Measurements from ENCODE around the gene NLRP9. TPM values are rescaled to one million over a fixed set of nuclear protein-coding genes. Genes with fewer than 3 reads are reported as not detected.

NLRP9 gene
- total and polyA plus RNA-seq, 2 of the 13 experiments (the other 11 are each of a cell fraction or from before 2014, with no cell fraction given), result not detected

GRCh38 chr19:55659822-55660221 lies 78.4 kb downstream of the NLRP9 start:
- H3K4me2 ChIP-seq (ENCODE audit: low read depth, low read length), result no peak overlapping the region
- H3K4me3 ChIP-seq (replicated peaks in 1 of 3; ENCODE audit: insufficient read depth in 1 of 3, low read depth in 2 of 3, low read length in 3 of 3), result no peak overlapping the region
- intact Hi-C loops (cut with micrococcal nuclease; ENCODE audit: unreplicated experiment) (no loop called here), in situ Hi-C loops (cut with HindIII; ENCODE audit: extremely low pct_ligation_motif_present, low pct_unique_long_range_greater_than_20kb) (no loop called here)
- ChIA-PET CTCF (ENCODE audit: low intra/inter-chr PET ratio, low total read pairs) (no interaction called here), POLR2A (no interaction called here)
- no peak overlapping the region for H3K27ac ChIP-seq (ENCODE audit: extremely low read length, insufficient read depth, low read length)
- no peaks in the 10 kb centered on the region for H3K9me3 ChIP-seq (ENCODE audit: low read length)
- no TSS peak for BruUV-seq (replicated peaks)
- TF ChIP-seq HOXA7 (CRISPR knock-in tag; IDR thresholded peaks at IDR 0.05), result no peak
- no peak for TF ChIP-seq ZNF746 (CRISPR knock-in tag; IDR thresholded peaks at IDR 0.05)
- no peak for TF ChIP-seq FOXK2 (IDR thresholded peaks at IDR 0.05)
- TF ChIP-seq MNT (IDR thresholded peaks at IDR 0.05), result no peak
- TF ChIP-seq CCAR2 (optimal IDR thresholded peaks at IDR 0.05; ENCODE audit: low read depth, low read length), result no peak
- TF ChIP-seq BHLHE40 (IDR thresholded peaks at IDR 0.05; ENCODE audit: low read length), result no peak
- no peak for TF ChIP-seq IRF1 (CRISPR knock-in tag; IDR thresholded peaks at IDR 0.05; ENCODE audit: low read depth)
- no peak for TF ChIP-seq TRIM24 (CRISPR knock-in tag; IDR thresholded peaks at IDR 0.05)
- no peak for TF ChIP-seq ARNT (IDR thresholded peaks at IDR 0.05)
- no peak for TF ChIP-seq NR1H2 (CRISPR knock-in tag; IDR thresholded peaks at IDR 0.05; ENCODE audit: borderline replicate concordance, low read depth)
- no peak for TF ChIP-seq NFIC (IDR thresholded peaks at IDR 0.05; ENCODE audit: low read length)
- TF ChIP-seq RNF219 (CRISPR knock-in tag; IDR thresholded peaks at IDR 0.05), result no peak
- no peak for TF ChIP-seq ZNF850 (CRISPR knock-in tag; conservative IDR thresholded peaks at IDR 0.05)
- no peak for TF ChIP-seq HDAC2 (CRISPR knock-in tag; IDR thresholded peaks at IDR 0.05)
- TF ChIP-seq RAD21 (CRISPR knock-in tag; IDR thresholded peaks at IDR 0.05), result no peak
- TF ChIP-seq HMG20B (CRISPR knock-in tag; conservative IDR thresholded peaks at IDR 0.05), result no peak
- peaks cover 69% of the 10 kb centered on the region for H3K79me2 ChIP-seq (ENCODE audit: insufficient read depth, low read length)
- FAIRE-seq (no peak), DNase-seq (ENCODE audit: low spot score) (no peak), ATAC-seq (no peak)
- no peak overlapping the region for H2AFZ ChIP-seq (ENCODE audit: low read length)
- H3K4me1 ChIP-seq (ENCODE audit: insufficient read depth, low read length), result peaks cover 24% of the 10 kb centered on the region
- H3K9ac ChIP-seq (ENCODE audit: insufficient read depth, low read depth, low read length), result no peak overlapping the region
- WGBS (ENCODE audit: low lambda C conversion rate), result 88% methylated on average over 8 of the region's 9 CpGs
- peaks cover 52% of the 10 kb centered on the region for H4K20me1 ChIP-seq (ENCODE audit: insufficient read depth, low read length)
- no peaks in the 10 kb centered on the region; a peak in 1 of 5 replicates for H3K27me3 ChIP-seq (ENCODE audit: control insufficient read depth in 1 of 2, insufficient read depth in 2 of 2, low read length in 2 of 2)
- peaks cover 37 to 57% of the 10 kb centered on the region in 2 experiments for H3K36me3 ChIP-seq (replicated peaks in 1 of 2; ENCODE audit: control insufficient read depth in 1 of 2, insufficient read depth in 2 of 2, low read length in 2 of 2)
